ENCODE data around the gene DSE. TPM values are rescaled to one million over a fixed set of nuclear protein-coding genes. Genes with fewer than 3 reads are reported as not detected.

Gene DSE
- polyA plus RNA-seq, 1 donor from 2014 or later: 15.0 TPM

DNA sequence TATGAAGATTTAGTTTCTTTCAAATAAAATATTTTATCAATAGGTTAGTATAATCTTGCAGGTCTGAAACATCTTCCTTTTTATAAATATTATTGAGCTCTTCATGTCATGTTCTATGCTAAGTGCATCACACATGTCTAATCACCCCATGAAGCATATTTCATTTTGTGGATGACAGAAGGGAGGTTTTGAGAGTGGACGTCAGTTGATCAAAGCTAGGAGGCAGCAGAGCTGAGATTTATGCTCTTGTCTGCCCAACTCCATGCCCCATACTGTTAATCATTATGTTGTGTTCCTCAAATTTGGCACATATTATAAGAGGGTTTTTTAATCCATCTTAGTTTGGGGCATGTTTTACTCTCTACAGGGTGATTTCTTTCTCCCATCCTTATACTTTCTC, 22.7 kb downstream of the DSE start:
- Histone ChIP-seq H3K9ac (ENCODE audit: low read length) (no peak overlapping the region), H3K79me2 (replicated peaks; ENCODE audit: insufficient read depth, low read length) (no peaks in the 10 kb centered on the region), H3K27ac (ENCODE audit: low read length) (no peak overlapping the region), H3K27me3 (ENCODE audit: insufficient read depth, low read depth, low read length) (no peaks in the 10 kb centered on the region), H3K4me3 (ENCODE audit: low read length) (no peak overlapping the region), H2AFZ (ENCODE audit: low read depth, low read length) (no peak overlapping the region), H3K9me3 (ENCODE audit: low read length) (no peaks in the 10 kb centered on the region), H3K9me2 (ENCODE audit: insufficient read depth, low read length) (no peaks in the 10 kb centered on the region), H3F3A (ENCODE audit: insufficient read depth, low read length, poor library complexity, severe bottlenecking) (no peaks in the 10 kb centered on the region), H4K20me1 (ENCODE audit: insufficient read depth) (no peaks in the 10 kb centered on the region), H3K4me2 (ENCODE audit: low read length) (no peak overlapping the region), H3K36me3 (ENCODE audit: insufficient read depth, low read length) (no peaks in the 10 kb centered on the region)
- no peak for TF ChIP-seq RAD21 (conservative IDR thresholded peaks at IDR 0.05)
- TF ChIP-seq MXI1 (conservative IDR thresholded peaks at IDR 0.05; ENCODE audit: poor library complexity, severe bottlenecking): no peak
- no peak for TF ChIP-seq SMC3 (conservative IDR thresholded peaks at IDR 0.05; ENCODE audit: poor library complexity)

DNA sequence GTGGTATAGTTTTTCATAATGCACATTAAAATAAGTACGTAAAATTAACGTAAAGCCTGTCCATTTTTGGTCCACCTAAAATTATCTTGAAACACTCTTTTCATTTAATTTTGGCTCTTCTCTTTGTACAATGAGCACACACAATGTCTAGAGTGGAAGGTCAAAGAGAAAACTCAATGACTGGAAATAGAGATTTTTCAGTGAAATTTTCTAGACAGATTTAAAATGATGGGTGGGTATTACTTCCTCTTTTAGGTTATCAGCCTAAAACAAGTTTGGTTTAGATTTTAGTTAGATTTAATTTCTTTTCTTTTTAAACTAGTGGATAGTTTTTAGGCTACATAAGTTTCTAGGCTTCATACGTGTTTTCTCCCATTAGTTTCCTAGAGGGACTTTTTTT, 24.9 kb downstream of the DSE start:
- H3K79me2 ChIP-seq (replicated peaks; ENCODE audit: insufficient read depth, low read length): no peaks in the 10 kb centered on the region
- H3K27ac ChIP-seq (ENCODE audit: low read length): no peak overlapping the region
- H3F3A ChIP-seq (ENCODE audit: insufficient read depth, low read length, poor library complexity, severe bottlenecking): no peaks in the 10 kb centered on the region
- H2AFZ ChIP-seq (ENCODE audit: low read depth, low read length): no peak overlapping the region
- no peaks in the 10 kb centered on the region for H3K9me2 ChIP-seq (ENCODE audit: insufficient read depth, low read length)
- H3K4me2 ChIP-seq (ENCODE audit: low read length): no peak overlapping the region
- no peaks in the 10 kb centered on the region for H3K9me3 ChIP-seq (ENCODE audit: low read length)
- no peaks in the 10 kb centered on the region for H3K27me3 ChIP-seq (ENCODE audit: insufficient read depth, low read depth, low read length)
- H3K36me3 ChIP-seq (ENCODE audit: insufficient read depth, low read length): no peaks in the 10 kb centered on the region
- H3K4me3 ChIP-seq (ENCODE audit: low read length): no peak overlapping the region
- no peak overlapping the region for H3K9ac ChIP-seq (ENCODE audit: low read length)
- H4K20me1 ChIP-seq (ENCODE audit: insufficient read depth): no peaks in the 10 kb centered on the region
- no peak for TF ChIP-seq POLR2AphosphoS5 (IDR thresholded peaks at IDR 0.05)
- no peak for TF ChIP-seq EP300 (conservative IDR thresholded peaks at IDR 0.05; ENCODE audit: poor library complexity, severe bottlenecking)
- no peak for TF ChIP-seq SMC3 (conservative IDR thresholded peaks at IDR 0.05; ENCODE audit: poor library complexity)
- TF ChIP-seq, protein P1, sequence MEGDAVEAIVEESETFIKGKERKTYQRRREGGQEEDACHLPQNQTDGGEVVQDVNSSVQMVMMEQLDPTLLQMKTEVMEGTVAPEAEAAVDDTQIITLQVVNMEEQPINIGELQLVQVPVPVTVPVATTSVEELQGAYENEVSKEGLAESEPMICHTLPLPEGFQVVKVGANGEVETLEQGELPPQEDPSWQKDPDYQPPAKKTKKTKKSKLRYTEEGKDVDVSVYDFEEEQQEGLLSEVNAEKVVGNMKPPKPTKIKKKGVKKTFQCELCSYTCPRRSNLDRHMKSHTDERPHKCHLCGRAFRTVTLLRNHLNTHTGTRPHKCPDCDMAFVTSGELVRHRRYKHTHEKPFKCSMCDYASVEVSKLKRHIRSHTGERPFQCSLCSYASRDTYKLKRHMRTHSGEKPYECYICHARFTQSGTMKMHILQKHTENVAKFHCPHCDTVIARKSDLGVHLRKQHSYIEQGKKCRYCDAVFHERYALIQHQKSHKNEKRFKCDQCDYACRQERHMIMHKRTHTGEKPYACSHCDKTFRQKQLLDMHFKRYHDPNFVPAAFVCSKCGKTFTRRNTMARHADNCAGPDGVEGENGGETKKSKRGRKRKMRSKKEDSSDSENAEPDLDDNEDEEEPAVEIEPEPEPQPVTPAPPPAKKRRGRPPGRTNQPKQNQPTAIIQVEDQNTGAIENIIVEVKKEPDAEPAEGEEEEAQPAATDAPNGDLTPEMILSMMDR (IDR thresholded peaks at IDR 0.05; ENCODE audit: poor library complexity, severe bottlenecking): no peak
- no peak for TF ChIP-seq RAD21 (conservative IDR thresholded peaks at IDR 0.05)
- no peak for TF ChIP-seq TAF1 (IDR thresholded peaks at IDR 0.05; ENCODE audit: low read depth)
- no peak for TF ChIP-seq MXI1 (conservative IDR thresholded peaks at IDR 0.05; ENCODE audit: poor library complexity, severe bottlenecking)
- no peak for TF ChIP-seq EZH2 (IDR thresholded peaks at IDR 0.05; ENCODE audit: borderline replicate concordance, insufficient read depth, low read length, poor library complexity, severe bottlenecking)
- TF ChIP-seq, protein P2, sequence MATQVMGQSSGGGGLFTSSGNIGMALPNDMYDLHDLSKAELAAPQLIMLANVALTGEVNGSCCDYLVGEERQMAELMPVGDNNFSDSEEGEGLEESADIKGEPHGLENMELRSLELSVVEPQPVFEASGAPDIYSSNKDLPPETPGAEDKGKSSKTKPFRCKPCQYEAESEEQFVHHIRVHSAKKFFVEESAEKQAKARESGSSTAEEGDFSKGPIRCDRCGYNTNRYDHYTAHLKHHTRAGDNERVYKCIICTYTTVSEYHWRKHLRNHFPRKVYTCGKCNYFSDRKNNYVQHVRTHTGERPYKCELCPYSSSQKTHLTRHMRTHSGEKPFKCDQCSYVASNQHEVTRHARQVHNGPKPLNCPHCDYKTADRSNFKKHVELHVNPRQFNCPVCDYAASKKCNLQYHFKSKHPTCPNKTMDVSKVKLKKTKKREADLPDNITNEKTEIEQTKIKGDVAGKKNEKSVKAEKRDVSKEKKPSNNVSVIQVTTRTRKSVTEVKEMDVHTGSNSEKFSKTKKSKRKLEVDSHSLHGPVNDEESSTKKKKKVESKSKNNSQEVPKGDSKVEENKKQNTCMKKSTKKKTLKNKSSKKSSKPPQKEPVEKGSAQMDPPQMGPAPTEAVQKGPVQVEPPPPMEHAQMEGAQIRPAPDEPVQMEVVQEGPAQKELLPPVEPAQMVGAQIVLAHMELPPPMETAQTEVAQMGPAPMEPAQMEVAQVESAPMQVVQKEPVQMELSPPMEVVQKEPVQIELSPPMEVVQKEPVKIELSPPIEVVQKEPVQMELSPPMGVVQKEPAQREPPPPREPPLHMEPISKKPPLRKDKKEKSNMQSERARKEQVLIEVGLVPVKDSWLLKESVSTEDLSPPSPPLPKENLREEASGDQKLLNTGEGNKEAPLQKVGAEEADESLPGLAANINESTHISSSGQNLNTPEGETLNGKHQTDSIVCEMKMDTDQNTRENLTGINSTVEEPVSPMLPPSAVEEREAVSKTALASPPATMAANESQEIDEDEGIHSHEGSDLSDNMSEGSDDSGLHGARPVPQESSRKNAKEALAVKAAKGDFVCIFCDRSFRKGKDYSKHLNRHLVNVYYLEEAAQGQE (IDR thresholded peaks at IDR 0.05; ENCODE audit: borderline replicate concordance): no peak

DNA sequence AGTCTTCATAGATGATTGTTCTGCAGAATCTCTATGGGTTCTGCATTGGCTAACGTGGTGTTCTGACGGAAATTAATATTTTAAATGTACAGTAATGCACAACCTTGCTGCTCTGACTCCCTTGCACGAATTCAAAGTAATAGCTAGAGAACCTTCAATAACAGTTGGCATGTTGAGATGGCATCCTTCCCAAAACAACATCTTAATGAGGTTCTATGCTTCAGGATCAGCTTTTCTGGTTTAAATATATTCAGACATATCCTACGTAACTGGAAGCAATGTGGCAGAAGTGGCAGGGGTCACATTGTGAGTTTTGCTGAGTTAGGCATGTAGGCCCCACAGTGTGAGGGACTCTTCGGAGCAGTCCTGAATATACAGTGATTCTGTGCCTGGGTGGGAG, 25.7 kb downstream of the DSE start:
- Histone ChIP-seq H3K27ac (ENCODE audit: low read length) (no peak overlapping the region), H2AFZ (ENCODE audit: low read depth, low read length) (no peak overlapping the region), H3K27me3 (ENCODE audit: insufficient read depth, low read depth, low read length) (no peaks in the 10 kb centered on the region), H3K79me2 (replicated peaks; ENCODE audit: insufficient read depth, low read length) (no peaks in the 10 kb centered on the region), H4K20me1 (ENCODE audit: insufficient read depth) (no peaks in the 10 kb centered on the region), H3K9ac (ENCODE audit: low read length) (no peak overlapping the region), H3K4me2 (ENCODE audit: low read length) (no peak overlapping the region), H3K4me3 (ENCODE audit: low read length) (no peak overlapping the region), H3K9me3 (ENCODE audit: low read length) (no peaks in the 10 kb centered on the region), H3K9me2 (ENCODE audit: insufficient read depth, low read length) (no peaks in the 10 kb centered on the region), H3K36me3 (ENCODE audit: insufficient read depth, low read length) (no peaks in the 10 kb centered on the region), H3F3A (ENCODE audit: insufficient read depth, low read length, poor library complexity, severe bottlenecking) (no peaks in the 10 kb centered on the region)
- TF ChIP-seq, protein P1 (IDR thresholded peaks at IDR 0.05; ENCODE audit: poor library complexity, severe bottlenecking): no peak
- TF ChIP-seq, protein P2 (IDR thresholded peaks at IDR 0.05; ENCODE audit: borderline replicate concordance): no peak
- no peak for TF ChIP-seq EP300 (conservative IDR thresholded peaks at IDR 0.05; ENCODE audit: poor library complexity, severe bottlenecking)
- TF ChIP-seq TAF1 (IDR thresholded peaks at IDR 0.05; ENCODE audit: low read depth): no peak
- no peak for TF ChIP-seq MXI1 (conservative IDR thresholded peaks at IDR 0.05; ENCODE audit: poor library complexity, severe bottlenecking)
- TF ChIP-seq EZH2 (IDR thresholded peaks at IDR 0.05; ENCODE audit: borderline replicate concordance, insufficient read depth, low read length, poor library complexity, severe bottlenecking): no peak
- no peak for TF ChIP-seq SMC3 (conservative IDR thresholded peaks at IDR 0.05; ENCODE audit: poor library complexity)
- no peak for TF ChIP-seq RAD21 (conservative IDR thresholded peaks at IDR 0.05)
- no peak for TF ChIP-seq POLR2AphosphoS5 (IDR thresholded peaks at IDR 0.05)

All from neural cell (in vitro differentiated cells).